PFSK-1 (cell line): ENCODE results near the gene SORBS1.

ENCODE experiments used
- FOXP2 ChIP-seq: optimal IDR thresholded peaks from 2 replicates; pipeline ENCODE3; 2011; ENCODE audit warnings: borderline replicate concordance, control low read depth, inconsistent platforms; ENCODE audit not compliant: insufficient read depth; ENCODE audit errors: extremely low read length, extremely low read depth
- POLR2AphosphoS5 ChIP-seq: IDR thresholded peaks from 2 replicates; pipeline ENCODE4 v1.6.1; 2012; ENCODE audit warnings: low read depth, mild to moderate bottlenecking, control low read depth, low read length, moderate library complexity
- SIN3A ChIP-seq: IDR thresholded peaks from 2 replicates; pipeline ENCODE4 v1.6.1; 2012; ENCODE audit warnings: mild to moderate bottlenecking, low read length, moderate library complexity, borderline replicate concordance; ENCODE audit not compliant: insufficient read depth
- TAF1 ChIP-seq: IDR thresholded peaks from 2 replicates; pipeline ENCODE4 v1.6.1; 2012; ENCODE audit warnings: low read length, control low read depth, borderline replicate concordance; ENCODE audit not compliant: insufficient read depth
- TF ChIP-seq, protein P1 (sequence below), 2 experiments: IDR thresholded peaks; 2 replicates each; pipeline versions ENCODE4 v1.6.1 to v1.8.0; 2011 to 2012; ENCODE audit warnings: low read depth in 2 of 2, low read length in 2 of 2, control low read depth in 1 of 2, inconsistent platforms in 1 of 2, mild to moderate bottlenecking in 1 of 2, moderate library complexity in 1 of 2; ENCODE audit not compliant: insufficient read depth in 1 of 2

The SORBS1 gene

DNA sequence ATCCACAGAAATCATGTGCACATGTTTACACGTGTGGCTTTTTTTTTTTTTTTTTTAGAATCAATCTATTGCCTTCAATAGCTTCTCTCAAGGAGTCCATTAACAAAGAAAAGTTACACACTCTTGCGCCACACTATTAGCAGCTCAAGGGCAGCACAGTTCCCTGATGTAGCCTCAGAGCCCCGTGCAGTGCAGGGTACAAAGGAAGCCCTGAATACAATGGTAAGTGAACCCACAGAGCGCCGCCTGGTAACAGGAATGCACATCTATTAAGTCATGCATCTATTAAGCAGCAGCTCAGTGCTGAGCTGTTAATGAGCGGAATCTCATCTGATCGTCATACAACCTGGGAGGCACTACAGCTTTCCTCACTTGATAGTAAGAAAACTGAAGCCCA is 156.7 kb downstream of the SORBS1 start:
- TF ChIP-seq FOXP2 (no peak), TAF1 (no peak), SIN3A (no peak), POLR2AphosphoS5 (no peak)
- TF ChIP-seq, protein P1, sequence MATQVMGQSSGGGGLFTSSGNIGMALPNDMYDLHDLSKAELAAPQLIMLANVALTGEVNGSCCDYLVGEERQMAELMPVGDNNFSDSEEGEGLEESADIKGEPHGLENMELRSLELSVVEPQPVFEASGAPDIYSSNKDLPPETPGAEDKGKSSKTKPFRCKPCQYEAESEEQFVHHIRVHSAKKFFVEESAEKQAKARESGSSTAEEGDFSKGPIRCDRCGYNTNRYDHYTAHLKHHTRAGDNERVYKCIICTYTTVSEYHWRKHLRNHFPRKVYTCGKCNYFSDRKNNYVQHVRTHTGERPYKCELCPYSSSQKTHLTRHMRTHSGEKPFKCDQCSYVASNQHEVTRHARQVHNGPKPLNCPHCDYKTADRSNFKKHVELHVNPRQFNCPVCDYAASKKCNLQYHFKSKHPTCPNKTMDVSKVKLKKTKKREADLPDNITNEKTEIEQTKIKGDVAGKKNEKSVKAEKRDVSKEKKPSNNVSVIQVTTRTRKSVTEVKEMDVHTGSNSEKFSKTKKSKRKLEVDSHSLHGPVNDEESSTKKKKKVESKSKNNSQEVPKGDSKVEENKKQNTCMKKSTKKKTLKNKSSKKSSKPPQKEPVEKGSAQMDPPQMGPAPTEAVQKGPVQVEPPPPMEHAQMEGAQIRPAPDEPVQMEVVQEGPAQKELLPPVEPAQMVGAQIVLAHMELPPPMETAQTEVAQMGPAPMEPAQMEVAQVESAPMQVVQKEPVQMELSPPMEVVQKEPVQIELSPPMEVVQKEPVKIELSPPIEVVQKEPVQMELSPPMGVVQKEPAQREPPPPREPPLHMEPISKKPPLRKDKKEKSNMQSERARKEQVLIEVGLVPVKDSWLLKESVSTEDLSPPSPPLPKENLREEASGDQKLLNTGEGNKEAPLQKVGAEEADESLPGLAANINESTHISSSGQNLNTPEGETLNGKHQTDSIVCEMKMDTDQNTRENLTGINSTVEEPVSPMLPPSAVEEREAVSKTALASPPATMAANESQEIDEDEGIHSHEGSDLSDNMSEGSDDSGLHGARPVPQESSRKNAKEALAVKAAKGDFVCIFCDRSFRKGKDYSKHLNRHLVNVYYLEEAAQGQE (IDR thresholded peaks at IDR 0.05; ENCODE audit: insufficient read depth in 1 of 2, low read depth in 2 of 2, low read length in 2 of 2), result no peak

DNA sequence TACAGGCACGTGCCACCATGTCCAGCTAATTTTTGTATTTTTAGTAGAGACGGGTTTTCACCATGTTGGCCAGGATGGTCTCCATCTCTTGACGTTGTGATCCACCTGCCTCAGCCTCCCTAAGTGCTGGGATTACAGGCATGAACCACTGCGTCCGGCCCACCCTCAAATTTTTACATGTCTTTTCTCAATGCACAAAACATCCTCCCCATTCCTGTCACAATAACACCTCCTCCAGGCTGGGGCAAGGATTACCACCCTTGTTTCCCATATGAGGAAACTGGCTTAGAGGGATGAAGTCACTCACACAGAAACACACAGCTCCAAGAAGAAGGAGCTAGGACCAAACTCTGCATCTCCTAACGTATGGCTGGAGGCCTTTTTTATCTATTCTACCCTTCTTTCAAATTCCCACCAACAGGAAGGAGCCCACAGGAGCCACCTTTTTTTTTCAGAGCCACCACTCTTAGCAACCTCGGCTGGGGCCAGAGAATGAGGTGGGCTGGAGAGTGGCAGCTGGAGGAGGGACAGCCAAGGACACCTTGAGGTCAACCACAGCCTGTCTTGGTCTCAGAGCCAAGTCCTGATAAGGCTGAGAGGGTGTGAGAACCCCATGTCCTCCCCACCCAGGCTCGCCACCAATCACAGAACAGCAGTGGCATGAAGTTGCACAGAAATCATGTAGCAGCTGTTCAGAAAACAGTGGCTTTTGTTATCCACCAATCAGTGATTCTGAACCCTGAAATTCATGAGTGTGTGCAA is 157.3 kb downstream of the SORBS1 start:
- TF ChIP-seq POLR2AphosphoS5 (no peak), SIN3A (no peak), FOXP2 (no peak), TAF1 (no peak)
- TF ChIP-seq, protein P1 (IDR thresholded peaks at IDR 0.05; ENCODE audit: insufficient read depth in 1 of 2, low read depth in 2 of 2, low read length in 2 of 2), result no peak

DNA sequence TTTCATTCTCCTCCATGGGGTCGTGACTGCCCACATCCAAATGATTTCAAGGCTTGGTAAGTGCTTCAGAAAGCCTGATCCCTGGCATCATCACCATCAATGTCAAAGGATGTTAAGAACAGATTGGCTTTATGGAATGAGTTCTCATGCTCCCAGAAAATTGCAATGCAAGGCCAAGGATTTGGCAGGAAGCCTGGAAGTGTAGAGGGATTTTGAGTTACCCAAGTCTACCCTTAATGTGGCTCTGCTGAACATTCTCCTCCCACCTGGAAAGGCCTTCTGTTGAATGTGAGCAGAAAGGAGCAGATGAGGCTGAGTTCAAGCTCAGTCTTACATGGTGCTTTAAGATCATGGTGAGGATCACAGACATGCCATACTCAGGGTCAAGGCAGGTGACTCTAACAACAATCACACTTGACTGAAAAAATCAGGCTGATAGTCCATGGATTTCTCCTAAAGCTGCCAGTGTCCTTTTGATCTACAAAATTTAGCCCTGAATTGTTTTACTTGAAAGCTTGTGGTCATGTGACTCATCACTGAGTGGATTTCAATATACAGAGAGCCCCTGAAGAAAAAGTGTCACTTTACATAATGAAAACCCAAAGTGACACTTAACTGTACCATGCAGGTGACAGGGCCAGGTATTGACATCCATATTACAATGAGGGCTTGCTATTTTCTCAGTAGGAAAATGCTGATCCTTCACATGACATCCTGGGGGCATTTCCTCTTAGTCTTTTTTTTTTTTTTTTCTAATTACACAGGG is 159.3 kb downstream of the SORBS1 start:
- no peak for TF ChIP-seq POLR2AphosphoS5
- no peak for TF ChIP-seq TAF1
- TF ChIP-seq, protein P1 (IDR thresholded peaks at IDR 0.05; ENCODE audit: insufficient read depth in 1 of 2, low read depth in 2 of 2, low read length in 2 of 2), result no peak
- no peak for TF ChIP-seq FOXP2
- no peak for TF ChIP-seq SIN3A

DNA sequence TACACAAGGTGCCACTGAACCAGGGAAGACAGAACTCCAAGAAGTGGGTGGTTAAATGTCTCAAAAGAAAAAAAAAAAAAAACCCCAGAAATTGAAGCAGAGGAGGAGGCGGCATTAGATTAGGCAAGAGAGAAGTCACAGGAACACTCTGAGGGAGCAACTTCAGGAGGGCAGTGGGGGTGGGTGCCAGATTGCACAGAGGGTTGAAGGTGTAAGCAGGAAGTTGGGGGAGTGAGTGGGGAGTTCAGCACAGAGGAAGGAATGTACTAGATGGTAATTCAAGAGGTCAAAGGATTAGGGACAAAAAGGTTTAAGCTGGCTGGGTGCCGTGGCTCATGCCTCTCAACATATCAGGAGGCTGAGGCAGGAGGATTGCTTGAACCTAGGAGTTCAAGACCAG is 160.4 kb downstream of the SORBS1 start:
- TF ChIP-seq, protein P1 (IDR thresholded peaks at IDR 0.05; ENCODE audit: insufficient read depth in 1 of 2, low read depth in 2 of 2, low read length in 2 of 2), result no peak
- no peak for TF ChIP-seq POLR2AphosphoS5
- no peak for TF ChIP-seq FOXP2
- TF ChIP-seq SIN3A, result no peak
- no peak for TF ChIP-seq TAF1
